IPS-15b (cell line): ENCODE measurements around the gene UTP20.

ENCODE experiments used
- H3K27me3 ChIP-seq: one replicate; pipeline ENCODE4 v1.6.1; 2013; ENCODE audit warnings: low read length; ENCODE audit not compliant: control insufficient read depth, insufficient read depth
- H3K36me3 ChIP-seq: one replicate; pipeline ENCODE4 v1.6.1; 2013; ENCODE audit warnings: low read length; ENCODE audit not compliant: control insufficient read depth, insufficient read depth
- H3K4me1 ChIP-seq: one replicate; pipeline ENCODE4 v1.6.1; 2013; ENCODE audit warnings: mild to moderate bottlenecking, low read length; ENCODE audit not compliant: control insufficient read depth, insufficient read depth
- H3K4me3 ChIP-seq: one replicate; pipeline ENCODE4 v1.5.1; 2013; ENCODE audit warnings: low read depth, low read length
- H3K9ac ChIP-seq: one replicate; pipeline ENCODE4 v1.6.1; 2013; ENCODE audit warnings: low read depth, mild to moderate bottlenecking, low read length
- H3K9me3 ChIP-seq: one replicate; pipeline ENCODE4 v1.6.1; 2013; ENCODE audit warnings: mild to moderate bottlenecking, low read length; ENCODE audit not compliant: control insufficient read depth, insufficient read depth

UTP20 gene

GRCh38 chr12:101280006-101280505 lies at the start of gene UTP20:
Gene UTP20 (plus strand): TSS chr12:101280105. CDS start chr12:101280283, 178 bp downstream.
- Histone ChIP-seq H3K4me3 (peak within 1 kb of the TSS; percentile 98), H3K9me3 (no peaks in the 10 kb centered on the region), H3K4me1 (no peaks in the 10 kb centered on the region), H3K9ac (peak within 1 kb of the TSS; percentile 93), H3K27me3 (no peaks in the 10 kb centered on the region), H3K36me3 (no peaks in the 10 kb centered on the region)

- no peaks in the 10 kb centered on the region for H3K36me3 ChIP-seq
- no peak overlapping the region for H3K4me3 ChIP-seq
- no peaks in the 10 kb centered on the region for H3K9me3 ChIP-seq
- H3K9ac ChIP-seq, result no peak overlapping the region
- H3K27me3 ChIP-seq, result no peaks in the 10 kb centered on the region
- H3K4me1 ChIP-seq, result no peaks in the 10 kb centered on the region
These were observed 49.4 kb upstream of the UTP20 start for GRCh38 chr12:101230547-101230946.

DNA sequence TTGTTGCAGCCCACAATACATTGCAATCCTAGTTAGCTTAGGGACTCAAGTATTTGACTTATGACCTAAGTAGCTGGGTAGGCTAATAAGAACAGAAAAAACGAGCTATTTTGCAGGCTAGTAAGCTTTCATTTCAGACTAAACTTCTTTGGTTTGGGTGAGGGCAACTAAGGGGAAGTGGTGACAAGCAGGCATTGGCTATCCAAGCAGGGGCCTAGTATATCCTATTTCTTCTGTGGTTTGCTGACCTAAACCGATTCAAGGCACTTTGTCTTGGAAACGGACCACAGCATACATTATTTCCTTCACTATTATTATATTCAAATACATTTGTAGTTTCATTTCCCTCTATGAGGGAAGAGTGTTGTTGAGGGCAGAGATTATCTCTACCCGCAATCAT lies 48.3 kb upstream of the UTP20 start:
- no peaks in the 10 kb centered on the region for H3K9me3 ChIP-seq
- H3K4me3 ChIP-seq, result no peak overlapping the region
- H3K27me3 ChIP-seq, result no peaks in the 10 kb centered on the region
- H3K4me1 ChIP-seq, result no peaks in the 10 kb centered on the region
- H3K36me3 ChIP-seq, result no peaks in the 10 kb centered on the region
- no peak overlapping the region for H3K9ac ChIP-seq

DNA sequence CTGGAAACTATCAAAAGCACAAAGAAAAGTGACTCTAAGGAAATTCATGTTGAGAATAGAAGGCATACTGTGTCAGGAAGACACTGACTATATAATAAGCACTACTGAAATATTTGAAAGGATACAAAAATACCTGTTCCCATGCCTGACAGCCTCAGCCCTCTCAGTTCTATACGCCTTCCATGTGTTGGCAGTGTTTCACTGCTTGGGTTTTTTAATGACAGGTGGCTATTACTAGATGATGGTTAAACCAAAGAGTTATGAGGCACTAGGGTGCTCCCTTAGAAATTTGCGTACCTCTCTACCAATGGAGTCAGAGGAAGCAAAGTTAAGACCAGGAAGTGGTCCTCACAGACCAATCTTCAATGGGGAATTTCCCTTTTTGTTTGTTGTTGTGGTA lies 44.2 kb upstream of the UTP20 start:
- Histone ChIP-seq H3K4me1 (no peaks in the 10 kb centered on the region), H3K36me3 (no peaks in the 10 kb centered on the region), H3K4me3 (no peak overlapping the region), H3K9me3 (no peaks in the 10 kb centered on the region), H3K9ac (no peak overlapping the region), H3K27me3 (no peaks in the 10 kb centered on the region)

DNA sequence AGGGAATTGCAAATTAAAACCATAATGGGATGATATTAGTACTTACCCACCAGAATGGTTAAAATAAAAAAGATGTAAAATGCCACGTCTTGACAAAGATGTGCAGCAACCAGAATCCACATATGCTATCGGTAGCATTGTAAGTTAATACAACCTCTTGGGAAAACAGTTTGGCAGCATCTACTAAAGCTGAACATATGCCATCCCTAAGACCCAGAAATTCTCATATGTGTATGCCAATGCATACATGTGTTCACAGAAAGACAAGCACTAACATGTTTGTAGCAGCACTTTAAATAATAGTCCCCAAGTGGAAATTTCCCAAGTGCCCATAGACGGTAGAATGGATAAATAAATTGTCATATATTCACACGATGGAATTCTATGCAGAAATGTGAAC lies 41.6 kb upstream of the UTP20 start:
- Histone ChIP-seq H3K9ac (no peak overlapping the region), H3K4me3 (no peak overlapping the region), H3K36me3 (no peaks in the 10 kb centered on the region), H3K9me3 (no peaks in the 10 kb centered on the region), H3K4me1 (no peaks in the 10 kb centered on the region), H3K27me3 (no peaks in the 10 kb centered on the region)

DNA sequence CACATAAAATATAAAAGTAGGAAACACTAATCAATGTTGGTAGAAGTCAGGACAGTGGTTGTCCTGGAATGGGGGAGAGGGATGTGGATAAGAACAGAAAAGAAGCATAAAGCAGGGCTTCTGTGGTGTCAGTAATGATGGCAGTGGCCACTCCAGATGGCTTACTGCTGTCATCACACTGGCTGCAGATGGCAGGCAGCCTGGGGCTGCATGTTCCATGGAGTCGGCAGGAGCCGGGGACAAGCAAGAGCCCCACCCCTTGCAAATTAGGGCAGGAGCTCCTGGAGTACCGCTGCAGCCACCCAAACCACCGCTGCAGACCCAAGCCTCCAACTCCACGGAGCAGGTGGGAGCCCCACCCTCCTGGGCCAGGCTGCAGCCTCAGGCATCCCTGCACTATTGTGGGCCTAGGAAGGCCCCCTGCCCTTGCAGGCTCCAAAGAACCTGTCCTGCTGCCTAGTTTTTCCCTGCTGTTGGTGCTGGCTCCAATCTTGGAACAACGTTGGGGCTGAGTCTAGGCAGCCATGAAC lies 41.0 kb upstream of the UTP20 start:
- H3K9ac ChIP-seq, result no peak overlapping the region
- no peaks in the 10 kb centered on the region for H3K27me3 ChIP-seq

GRCh38 chr12:101243074-101243473 lies 36.8 kb upstream of the UTP20 start:
- Histone ChIP-seq H3K36me3 (no peaks in the 10 kb centered on the region), H3K9me3 (no peaks in the 10 kb centered on the region), H3K4me1 (no peaks in the 10 kb centered on the region), H3K9ac (no peak overlapping the region), H3K27me3 (no peaks in the 10 kb centered on the region), H3K4me3 (no peak overlapping the region)

More for the DNA sequence above, 41.0 kb upstream of the UTP20 start:
- no peaks in the 10 kb centered on the region for H3K4me1 ChIP-seq
- no peaks in the 10 kb centered on the region for H3K9me3 ChIP-seq
- H3K4me3 ChIP-seq, result no peak overlapping the region
- H3K36me3 ChIP-seq, result no peaks in the 10 kb centered on the region

- H3K27me3 ChIP-seq, result no peaks in the 10 kb centered on the region
- no peaks in the 10 kb centered on the region for H3K36me3 ChIP-seq
- no peaks in the 10 kb centered on the region for H3K4me1 ChIP-seq
- no peak overlapping the region for H3K9ac ChIP-seq
- no peaks in the 10 kb centered on the region for H3K9me3 ChIP-seq
- H3K4me3 ChIP-seq, result no peak overlapping the region
These were observed 36.3 kb upstream of the UTP20 start for GRCh38 chr12:101243616-101244015.

- H3K4me1 ChIP-seq, result peaks cover 4% of the 10 kb centered on the region
- H3K4me3 ChIP-seq, result no peak overlapping the region
- H3K27me3 ChIP-seq, result no peaks in the 10 kb centered on the region
- no peak overlapping the region for H3K9ac ChIP-seq
- no peaks in the 10 kb centered on the region for H3K36me3 ChIP-seq
- no peaks in the 10 kb centered on the region for H3K9me3 ChIP-seq
These were observed 23.6 kb upstream of the UTP20 start for GRCh38 chr12:101256266-101256665.

- H3K4me1 ChIP-seq, result peaks cover 4% of the 10 kb centered on the region
- no peaks in the 10 kb centered on the region for H3K9me3 ChIP-seq
- H3K9ac ChIP-seq, result no peak overlapping the region
- H3K4me3 ChIP-seq, result no peak overlapping the region
- H3K27me3 ChIP-seq, result no peaks in the 10 kb centered on the region
- no peaks in the 10 kb centered on the region for H3K36me3 ChIP-seq
These were observed 22.5 kb upstream of the UTP20 start for GRCh38 chr12:101257357-101257756.

- Histone ChIP-seq H3K9ac (no peak overlapping the region), H3K4me3 (no peak overlapping the region), H3K27me3 (no peaks in the 10 kb centered on the region), H3K4me1 (no peaks in the 10 kb centered on the region), H3K9me3 (no peaks in the 10 kb centered on the region), H3K36me3 (no peaks in the 10 kb centered on the region)
These were observed 12.8 kb upstream of the UTP20 start for GRCh38 chr12:101267111-101267510.

DNA sequence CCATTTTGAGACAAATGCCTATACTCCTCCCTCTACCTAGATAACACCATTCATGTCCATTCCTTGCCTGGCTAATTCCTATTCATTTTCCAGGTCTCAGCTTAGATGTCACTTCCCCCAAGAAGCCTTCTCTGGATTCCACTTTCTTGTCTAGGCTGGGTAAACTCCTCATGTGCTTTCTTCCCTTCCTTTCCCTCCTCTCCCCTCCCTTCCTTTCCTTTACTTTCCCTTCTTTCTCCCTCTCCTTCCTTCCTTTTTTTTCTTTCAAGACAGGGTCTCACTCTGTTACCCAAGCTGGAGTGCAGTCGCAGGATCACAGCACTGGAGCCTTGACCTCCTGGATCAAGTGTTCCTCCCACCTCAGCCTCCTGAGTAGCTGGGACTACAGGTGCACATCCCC lies 3.5 kb upstream of the UTP20 start:
- Histone ChIP-seq H3K4me1 (no peaks in the 10 kb centered on the region), H3K9ac (no peak overlapping the region), H3K27me3 (no peaks in the 10 kb centered on the region), H3K9me3 (no peaks in the 10 kb centered on the region), H3K36me3 (no peaks in the 10 kb centered on the region), H3K4me3 (no peak overlapping the region)
